HUES64 (cell line): ENCODE results near the gene UST.
"Not testable (repeated sequence)": the region's sequence is repeated elsewhere in the genome, so short reads cannot be mapped to it uniquely, and the experiment has no call there.

Source experiments
- H3K27ac ChIP-seq: 2 replicates; pipeline ENCODE4 v1.7.0; 2013; ENCODE audit warnings: low read depth, low read length, inconsistent platforms
- H3K27me3 ChIP-seq: 2 replicates; pipeline ENCODE4 v1.6.1; 2013; ENCODE audit warnings: mild to moderate bottlenecking, low read length; ENCODE audit not compliant: insufficient read depth
- H3K36me3 ChIP-seq: 2 replicates; pipeline ENCODE4 v1.6.1; 2013; ENCODE audit warnings: mild to moderate bottlenecking, low read length; ENCODE audit not compliant: insufficient read depth
- H3K4me1 ChIP-seq: 2 replicates; pipeline ENCODE4 v1.6.1; 2013; ENCODE audit warnings: mild to moderate bottlenecking, low read length, moderate library complexity; ENCODE audit not compliant: insufficient read depth
- H3K4me3 ChIP-seq: 2 replicates; pipeline ENCODE4 v1.5.1; 2013; ENCODE audit warnings: mild to moderate bottlenecking, low read length, moderate library complexity
- H3K9ac ChIP-seq: 2 replicates; pipeline ENCODE4 v1.6.1; 2013; ENCODE audit warnings: mild to moderate bottlenecking, low read depth, low read length
- H3K9me3 ChIP-seq: 2 replicates; pipeline ENCODE4 v1.6.1; 2013; ENCODE audit warnings: low read depth, low read length; ENCODE audit not compliant: insufficient read depth
- WGBS: fragments of 150-250, 120-280 bp; methylation state at CpG from one replicate; pipeline ENCODE4 v1.1.7; 2013; ENCODE audit warnings: missing lambda C conversion rate; 5-methylcytosine and 5-hydroxymethylcytosine counted together

Gene UST

DNA sequence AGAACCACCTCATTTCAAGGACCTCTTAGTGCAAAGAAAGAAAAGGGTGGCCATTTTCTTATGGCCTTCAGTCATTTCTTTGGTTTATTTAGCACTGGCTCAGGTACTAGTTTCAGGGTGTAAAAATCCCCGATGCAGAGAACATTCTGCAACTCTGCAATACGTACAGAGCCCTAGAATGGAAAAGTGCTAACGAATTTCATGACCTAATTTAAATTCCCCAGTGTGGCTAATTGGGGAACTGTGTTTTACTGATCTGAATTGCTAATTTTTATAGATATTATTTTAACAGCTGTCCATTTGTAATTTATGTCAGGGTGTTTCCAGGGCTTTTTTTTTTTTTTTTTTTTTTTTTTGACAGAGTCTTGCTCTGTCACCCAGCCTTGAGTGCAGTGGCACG, 160.7 kb downstream of the UST start:
- Histone ChIP-seq H3K9me3 (no peaks in the 10 kb centered on the region), H3K27ac (no peak overlapping the region), H3K36me3 (0 out of 2 replicates have a peak, but pooled peaks cover 2% of the 10 kb centered on the region), H3K27me3 (no peaks in the 10 kb centered on the region), H3K4me1 (peaks cover 9% of the 10 kb centered on the region; the same call in 1 of the 2 replicates), H3K4me3 (no peak overlapping the region), H3K9ac (no peak overlapping the region)
- 98% methylated on average over 4 of the region's 4 CpGs for WGBS

DNA sequence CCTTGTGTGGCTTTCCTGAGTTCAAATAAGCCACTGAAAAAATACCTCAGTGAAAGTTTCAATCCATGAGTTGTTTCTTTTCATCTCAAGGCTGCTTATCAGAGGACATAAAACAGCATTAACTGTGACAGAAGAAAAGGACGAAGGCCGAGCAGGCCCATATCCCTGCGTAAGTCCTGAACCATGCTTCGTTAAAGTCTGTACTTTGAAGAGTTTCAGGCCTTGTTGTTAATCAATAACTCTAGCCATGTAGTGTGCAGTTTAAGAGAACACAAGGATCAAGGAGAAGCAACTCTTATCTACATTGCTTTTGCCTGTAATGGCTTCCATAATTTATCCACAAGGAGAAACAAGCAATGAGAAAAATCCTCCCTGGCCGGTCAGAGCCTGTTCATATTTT, 165.4 kb downstream of the UST start:
- no peaks in the 10 kb centered on the region for H3K9me3 ChIP-seq
- H3K27me3 ChIP-seq, result no peaks in the 10 kb centered on the region
- 95% methylated on average over 5 of the region's 5 CpGs for WGBS
- peaks cover 12% of the 10 kb centered on the region; the same call in 1 of the 2 replicates for H3K4me1 ChIP-seq
- H3K9ac ChIP-seq, result no peak overlapping the region
- H3K27ac ChIP-seq, result no peak overlapping the region
- no peak overlapping the region for H3K4me3 ChIP-seq
- 0 out of 2 replicates have a peak, but pooled peaks cover 2% of the 10 kb centered on the region for H3K36me3 ChIP-seq

DNA sequence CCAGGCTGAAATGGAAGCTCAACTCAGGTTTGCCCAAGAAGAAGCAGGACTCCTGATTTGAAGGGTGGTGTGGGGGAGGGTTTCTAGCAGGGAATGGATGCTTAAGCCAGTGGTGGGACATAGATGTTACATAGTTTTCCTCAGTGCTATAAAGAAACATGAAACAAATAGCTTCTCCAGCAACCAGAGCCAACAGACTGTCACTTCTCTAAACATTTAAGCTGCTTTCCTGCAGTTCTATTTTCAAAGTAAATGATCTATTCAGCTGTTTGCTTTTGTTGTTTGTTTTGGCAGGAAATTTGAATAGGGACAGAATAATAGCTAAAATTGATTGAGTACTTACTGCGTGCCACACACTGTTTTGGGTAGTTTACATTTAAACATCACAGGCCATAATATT, 169.0 kb downstream of the UST start:
- WGBS, result 100% methylated on average over 1 of the region's 1 CpG
- 0 out of 2 replicates have a peak, but pooled peaks cover 4% of the 10 kb centered on the region for H3K4me1 ChIP-seq
- no peak overlapping the region for H3K9ac ChIP-seq
- no peaks in the 10 kb centered on the region for H3K9me3 ChIP-seq
- no peak overlapping the region for H3K4me3 ChIP-seq
- no peak overlapping the region for H3K27ac ChIP-seq
- H3K27me3 ChIP-seq, result no peaks in the 10 kb centered on the region
- H3K36me3 ChIP-seq, result 0 out of 2 replicates have a peak, but pooled peaks cover 9% of the 10 kb centered on the region

DNA sequence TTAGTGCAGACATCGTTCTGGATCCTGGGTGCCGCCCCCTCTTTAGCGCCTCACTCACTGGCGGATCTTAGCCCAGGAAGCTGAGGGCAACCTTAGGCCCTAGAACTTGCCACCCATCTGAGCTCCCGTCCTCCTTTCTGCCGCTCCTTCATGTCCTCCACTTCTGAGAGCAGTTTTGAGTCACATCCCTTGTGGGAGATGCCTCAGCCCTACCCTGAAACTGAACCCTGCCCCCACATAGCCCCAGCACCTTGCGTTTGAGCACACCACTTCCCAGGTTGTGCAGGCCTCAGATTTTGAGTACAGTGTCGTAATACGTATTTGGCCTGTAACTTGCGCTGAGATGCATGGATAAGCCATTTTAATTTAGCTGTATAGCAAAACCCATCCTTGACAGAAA, 169.7 kb downstream of the UST start:
- not testable (repeated sequence) for H3K27ac ChIP-seq, H3K9ac ChIP-seq, H3K4me3 ChIP-seq, H3K9me3 ChIP-seq, H3K27me3 ChIP-seq, H3K36me3 ChIP-seq, H3K4me1 ChIP-seq
- 92% methylated on average over 10 of the region's 10 CpGs for WGBS

- Histone ChIP-seq H3K4me1 (peaks cover 22% of the 10 kb centered on the region), H3K36me3 (0 out of 2 replicates have a peak, but pooled peaks cover under 1% of the 10 kb centered on the region), H3K9ac (no peak overlapping the region), H3K9me3 (no peaks in the 10 kb centered on the region), H3K27ac (peak overlapping the region; percentile 75; the same call in 1 of the 2 replicates), H3K27me3 (no peaks in the 10 kb centered on the region), H3K4me3 (no peak overlapping the region)
- WGBS, result 52% methylated on average over 7 of the region's 8 CpGs
Measured at GRCh38 chr6:148924226-148925012, 177.6 kb downstream of the UST start.

DNA sequence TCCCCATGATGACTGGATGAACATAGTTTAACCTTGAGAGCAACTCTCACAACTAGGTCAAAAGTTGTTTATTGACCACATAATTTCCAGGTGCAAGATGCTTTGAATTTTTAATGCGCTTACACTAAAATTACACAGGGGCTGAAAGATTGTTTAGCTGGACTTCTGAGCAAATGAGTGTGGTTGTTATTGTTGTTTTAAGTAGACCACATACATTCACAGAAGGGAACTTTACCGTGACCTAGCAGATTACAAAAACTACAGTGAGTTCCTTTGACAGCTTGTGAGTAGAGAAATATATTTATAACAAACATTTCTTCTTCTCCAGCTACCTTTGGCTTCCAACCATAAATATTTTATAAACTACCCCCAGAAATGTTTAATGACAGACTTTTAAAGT, 178.9 kb downstream of the UST start:
- 100% methylated on average over 1 of the region's 2 CpGs for WGBS

GRCh38 chr6:148926478-148926877, 179.6 kb downstream of the UST start:
- no peak overlapping the region for H3K4me3 ChIP-seq

More for the DNA sequence above, 178.9 kb downstream of the UST start:
- no peak overlapping the region for H3K9ac ChIP-seq
- no peak overlapping the region; the same call in 1 of the 2 replicates for H3K27ac ChIP-seq
- H3K9me3 ChIP-seq, result no peaks in the 10 kb centered on the region
- H3K36me3 ChIP-seq, result no peaks in the 10 kb centered on the region
- H3K4me3 ChIP-seq, result no peak overlapping the region
- H3K27me3 ChIP-seq, result no peaks in the 10 kb centered on the region
- H3K4me1 ChIP-seq, result peaks cover 22% of the 10 kb centered on the region

GRCh38 chr6:148927586-148927985, 180.8 kb downstream of the UST start:
- Histone ChIP-seq H3K9ac (no peak overlapping the region), H3K27me3 (no peaks in the 10 kb centered on the region), H3K27ac (no peak overlapping the region), H3K36me3 (no peaks in the 10 kb centered on the region), H3K4me3 (no peak overlapping the region), H3K4me1 (peaks cover 22% of the 10 kb centered on the region), H3K9me3 (no peaks in the 10 kb centered on the region)
- 83% methylated on average over 1 of the region's 1 CpG for WGBS

More at GRCh38 chr6:148926478-148926877, 179.6 kb downstream of the UST start:
- Histone ChIP-seq H3K9me3 (no peaks in the 10 kb centered on the region), H3K4me1 (peaks cover 22% of the 10 kb centered on the region), H3K36me3 (no peaks in the 10 kb centered on the region), H3K9ac (no peak overlapping the region), H3K27ac (no peak overlapping the region), H3K27me3 (no peaks in the 10 kb centered on the region)
- 93% methylated on average over 2 of the region's 2 CpGs for WGBS

DNA sequence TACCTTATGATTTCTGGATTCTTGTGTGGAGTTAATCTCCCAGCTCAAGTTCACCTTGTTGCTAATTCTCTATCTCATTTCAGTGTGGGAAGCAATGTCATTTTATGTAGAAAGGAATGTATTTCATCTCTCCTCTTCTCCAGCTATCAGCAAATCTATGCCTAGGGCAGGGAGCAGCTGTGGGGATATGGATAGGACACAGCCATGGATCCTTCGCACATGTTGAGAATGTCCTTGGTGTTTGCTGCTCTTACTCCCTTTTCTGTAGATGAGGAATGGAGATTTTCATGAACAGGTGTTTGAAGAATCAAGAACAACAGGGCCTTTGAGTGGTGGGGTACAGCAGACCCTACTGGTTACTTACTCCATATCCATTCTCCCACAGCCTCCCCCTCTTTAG, 182.0 kb downstream of the UST start:
- H3K9ac ChIP-seq, result no peak overlapping the region
- peaks cover 19% of the 10 kb centered on the region for H3K4me1 ChIP-seq
- WGBS, result 97% methylated on average over 1 of the region's 1 CpG
- no peaks in the 10 kb centered on the region for H3K9me3 ChIP-seq
- H3K36me3 ChIP-seq, result no peaks in the 10 kb centered on the region
- no peaks in the 10 kb centered on the region for H3K27me3 ChIP-seq
- no peak overlapping the region for H3K27ac ChIP-seq
- no peak overlapping the region for H3K4me3 ChIP-seq

DNA sequence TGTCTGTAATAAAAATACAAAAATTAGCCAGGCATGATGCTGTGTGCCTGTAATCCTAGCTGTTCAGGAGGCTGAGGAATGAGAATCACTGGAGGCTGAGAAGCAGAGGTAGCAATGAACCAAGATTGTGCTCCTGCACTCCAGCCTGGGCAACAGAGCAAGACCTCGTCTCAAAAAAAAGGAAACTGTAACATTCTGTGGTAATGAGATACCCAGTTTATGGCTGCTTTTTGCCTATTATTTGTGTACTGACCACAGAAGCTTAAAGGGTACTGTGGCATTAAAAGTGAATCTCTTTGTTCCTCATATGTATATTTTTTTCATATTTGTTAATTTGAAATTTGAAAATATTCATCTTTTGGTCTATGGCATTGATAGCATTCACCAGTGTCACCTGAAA, 185.4 kb downstream of the UST start:
- H3K9me3 ChIP-seq, result no peaks in the 10 kb centered on the region
- H3K4me1 ChIP-seq, result no peaks in the 10 kb centered on the region
- H3K4me3 ChIP-seq, result no peak overlapping the region
- H3K36me3 ChIP-seq, result no peaks in the 10 kb centered on the region
- no peaks in the 10 kb centered on the region for H3K27me3 ChIP-seq
- H3K9ac ChIP-seq, result no peak overlapping the region
- no peak overlapping the region for H3K27ac ChIP-seq
- 95% methylated on average over 1 of the region's 1 CpG for WGBS

GRCh38 chr6:148932731-148933130, 185.9 kb downstream of the UST start:
- no peak overlapping the region for H3K27ac ChIP-seq
- H3K4me1 ChIP-seq, result peaks cover 2% of the 10 kb centered on the region; the same call in 1 of the 2 replicates
- H3K4me3 ChIP-seq, result no peak overlapping the region
- H3K9ac ChIP-seq, result no peak overlapping the region
- no peaks in the 10 kb centered on the region for H3K36me3 ChIP-seq
- H3K9me3 ChIP-seq, result no peaks in the 10 kb centered on the region
- no peaks in the 10 kb centered on the region for H3K27me3 ChIP-seq
- 90% methylated on average over 2 of the region's 4 CpGs for WGBS
